Measurements from ENCODE around the gene STARD10. TPM values are rescaled to one million over a fixed set of nuclear protein-coding genes. Genes with fewer than 3 reads are reported as not detected.

STARD10 gene
- total and polyA plus RNA-seq, 9 of the 15 experiments (the other 6 are each of a cell fraction or from before 2014, with no cell fraction given) = 0.15 to 52.9 (median 32.3) TPM

DNA sequence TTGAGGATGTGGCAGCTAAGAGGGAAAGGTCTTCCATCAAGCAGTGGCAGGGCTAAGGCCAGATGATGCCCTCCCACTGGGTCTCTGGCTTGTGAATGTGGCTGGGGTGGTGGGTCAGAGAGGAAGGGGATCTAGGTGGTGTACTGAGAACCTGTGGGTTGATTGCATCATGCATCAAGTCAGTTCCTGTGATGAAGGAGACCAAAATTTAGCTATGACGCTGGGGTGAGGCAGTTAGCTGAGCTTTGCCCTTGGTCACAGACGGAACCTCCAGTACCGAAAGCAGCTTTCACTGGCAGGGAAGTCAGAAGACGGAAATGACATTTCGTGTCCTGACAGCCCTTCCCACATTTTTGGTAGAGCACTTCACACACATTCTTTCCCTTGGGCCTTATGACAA, 41.1 kb upstream of the STARD10 start:
- in situ Hi-C loops (cut with MboI) (loop anchor here (5.0 kb wide), 1 partner anchor 342 kb away; no protein-coding TSS in a partner anchor), intact Hi-C loops (cut with micrococcal nuclease) (loop anchor here (5.0 to 10.0 kb wide), 3 partner anchors 250 to 497 kb away; no protein-coding TSS in a partner anchor)
- POLR2A ChIA-PET = interaction anchor here (0.6 to 1.0 kb wide), 3 partner anchors 9 to 312 kb away, joined by 3 read pairs; no protein-coding TSS in a partner anchor
- ATAC-seq (no peak), FAIRE-seq (no peak), DNase-seq (ENCODE audit: extremely low read depth in 1 of 4, low spot score in 3 of 4) (no peak)
- CTCF ChIA-PET (ENCODE audit: low intra/inter-chr PET ratio) = interaction anchor here (0.5 to 1.4 kb wide), 2 partner anchors 109 to 411 kb away, joined by 3 read pairs; no protein-coding TSS in a partner anchor
- Histone ChIP-seq H3K27ac (ENCODE audit: extremely low read depth, low read depth, low read length) (no peak overlapping the region), H3K79me2 (ENCODE audit: control insufficient read depth, insufficient read depth, low read length) (no peaks in the 10 kb centered on the region), H4K20me1 (replicated peaks; ENCODE audit: control insufficient read depth, insufficient read depth, low read length) (0 out of 2 replicates have a peak, but pooled peaks cover 3% of the 10 kb centered on the region), H3K4me3 (no peak overlapping the region), H3K9me3 (replicated peaks; ENCODE audit: control insufficient read depth, insufficient read depth, low read depth, low read length) (no peaks in the 10 kb centered on the region), H3K9me1 (ENCODE audit: control insufficient read depth, insufficient read depth, low read length) (no peaks in the 10 kb centered on the region), H3K4me1 (replicated peaks in 1 of 2; ENCODE audit: control insufficient read depth in 2 of 2, insufficient read depth in 2 of 2, low read length in 2 of 2) (peaks cover 0 to 5% of the 10 kb centered on the region in 2 experiments; a peak in 3 of 5 replicates), H3K27me3 (ENCODE audit: control insufficient read depth in 2 of 2, insufficient read depth in 2 of 2, low read length in 2 of 2) (no peaks in the 10 kb centered on the region), H3K9ac (ENCODE audit: insufficient read depth in 1 of 2, low read depth in 2 of 2, low read length in 2 of 2) (peak overlapping the region in 1 of 2 experiments; percentile 39; a peak in 1 of 4 replicates), H3K36me3 (ENCODE audit: control insufficient read depth, insufficient read depth, low read length) (peaks cover 10% of the 10 kb centered on the region; the same call in 1 of the 3 replicates), H3K4me2 (ENCODE audit: insufficient read depth, low read length) (no peak overlapping the region), H2AFZ (ENCODE audit: low read depth, low read length) (no peak overlapping the region)
- no TSS peak for BruUV-seq (replicated peaks)
- 82% methylated on average over 5 of the region's 5 CpGs for WGBS (ENCODE audit: insufficient coverage, low coverage, missing lambda C conversion rate)
- TF ChIP-seq, protein P1, sequence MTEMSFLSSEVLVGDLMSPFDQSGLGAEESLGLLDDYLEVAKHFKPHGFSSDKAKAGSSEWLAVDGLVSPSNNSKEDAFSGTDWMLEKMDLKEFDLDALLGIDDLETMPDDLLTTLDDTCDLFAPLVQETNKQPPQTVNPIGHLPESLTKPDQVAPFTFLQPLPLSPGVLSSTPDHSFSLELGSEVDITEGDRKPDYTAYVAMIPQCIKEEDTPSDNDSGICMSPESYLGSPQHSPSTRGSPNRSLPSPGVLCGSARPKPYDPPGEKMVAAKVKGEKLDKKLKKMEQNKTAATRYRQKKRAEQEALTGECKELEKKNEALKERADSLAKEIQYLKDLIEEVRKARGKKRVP (CRISPR knock-in tag; IDR thresholded peaks at IDR 0.05) = 0 out of 2 replicates have a peak, but pooled peaks have one; percentile 28
- TF ChIP-seq, protein P2, sequence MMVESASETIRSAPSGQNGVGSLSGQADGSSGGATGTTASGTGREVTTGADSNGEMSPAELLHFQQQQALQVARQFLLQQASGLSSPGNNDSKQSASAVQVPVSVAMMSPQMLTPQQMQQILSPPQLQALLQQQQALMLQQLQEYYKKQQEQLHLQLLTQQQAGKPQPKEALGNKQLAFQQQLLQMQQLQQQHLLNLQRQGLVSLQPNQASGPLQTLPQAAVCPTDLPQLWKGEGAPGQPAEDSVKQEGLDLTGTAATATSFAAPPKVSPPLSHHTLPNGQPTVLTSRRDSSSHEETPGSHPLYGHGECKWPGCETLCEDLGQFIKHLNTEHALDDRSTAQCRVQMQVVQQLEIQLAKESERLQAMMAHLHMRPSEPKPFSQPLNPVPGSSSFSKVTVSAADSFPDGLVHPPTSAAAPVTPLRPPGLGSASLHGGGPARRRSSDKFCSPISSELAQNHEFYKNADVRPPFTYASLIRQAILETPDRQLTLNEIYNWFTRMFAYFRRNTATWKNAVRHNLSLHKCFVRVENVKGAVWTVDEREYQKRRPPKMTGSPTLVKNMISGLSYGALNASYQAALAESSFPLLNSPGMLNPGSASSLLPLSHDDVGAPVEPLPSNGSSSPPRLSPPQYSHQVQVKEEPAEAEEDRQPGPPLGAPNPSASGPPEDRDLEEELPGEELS (CRISPR knock-in tag; IDR thresholded peaks at IDR 0.05; ENCODE audit: borderline replicate concordance) = no peak
- TF ChIP-seq CEBPB (tag; IDR thresholded peaks at IDR 0.05) (peak; percentile 41; the same call in 1 of the 2 replicates), NONO (IDR thresholded peaks at IDR 0.05; ENCODE audit: low read depth in 2 of 2, low read length in 1 of 2) (no peak), CEBPG (CRISPR knock-in tag; IDR thresholded peaks at IDR 0.05) (peak; percentile 76), CEBPG (tag; conservative IDR thresholded peaks at IDR 0.05 in 1 of 2, IDR thresholded peaks at IDR 0.05 in 1 of 2) (peak; percentile 43 to 55; a peak in 2 of 4 replicates)
- TF ChIP-seq, protein P3, sequence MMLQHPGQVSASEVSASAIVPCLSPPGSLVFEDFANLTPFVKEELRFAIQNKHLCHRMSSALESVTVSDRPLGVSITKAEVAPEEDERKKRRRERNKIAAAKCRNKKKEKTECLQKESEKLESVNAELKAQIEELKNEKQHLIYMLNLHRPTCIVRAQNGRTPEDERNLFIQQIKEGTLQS (IDR thresholded peaks at IDR 0.05) = peak; percentile 71
- TF ChIP-seq, protein P3 (CRISPR knock-in tag; conservative IDR thresholded peaks at IDR 0.05) = no peak
- TF ChIP-seq, protein P4, sequence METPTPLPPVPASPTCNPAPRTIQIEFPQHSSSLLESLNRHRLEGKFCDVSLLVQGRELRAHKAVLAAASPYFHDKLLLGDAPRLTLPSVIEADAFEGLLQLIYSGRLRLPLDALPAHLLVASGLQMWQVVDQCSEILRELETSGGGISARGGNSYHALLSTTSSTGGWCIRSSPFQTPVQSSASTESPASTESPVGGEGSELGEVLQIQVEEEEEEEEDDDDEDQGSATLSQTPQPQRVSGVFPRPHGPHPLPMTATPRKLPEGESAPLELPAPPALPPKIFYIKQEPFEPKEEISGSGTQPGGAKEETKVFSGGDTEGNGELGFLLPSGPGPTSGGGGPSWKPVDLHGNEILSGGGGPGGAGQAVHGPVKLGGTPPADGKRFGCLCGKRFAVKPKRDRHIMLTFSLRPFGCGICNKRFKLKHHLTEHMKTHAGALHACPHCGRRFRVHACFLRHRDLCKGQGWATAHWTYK (CRISPR knock-in tag; IDR thresholded peaks at IDR 0.05) = no peak

All from K562 (cell line).